SK-N-MC (cell line): ENCODE results near the gene DHPS.
"Not testable (repeated sequence)": the region's sequence is repeated elsewhere in the genome, so short reads cannot be mapped to it uniquely, and the experiment has no call there.

Experiments used
- EZH2 ChIP-seq: fragments of 200-600 bp; sonication (generic); IDR thresholded peaks from one replicate; pipeline ENCODE4 v1.6.1; 2017; ENCODE audit warnings: antibody characterized with exemption
- FOXP2 ChIP-seq: optimal IDR thresholded peaks from 2 replicates; pipeline ENCODE3; 2011; ENCODE audit warnings: mild to moderate bottlenecking, moderate library complexity; ENCODE audit not compliant: insufficient read depth; ENCODE audit errors: extremely low read length, control extremely low read depth
- POLR2AphosphoS5 ChIP-seq: IDR thresholded peaks from 2 replicates; pipeline ENCODE4 v1.6.1; 2012; ENCODE audit warnings: mild to moderate bottlenecking, low read depth, low read length, borderline replicate concordance

GRCh38 chr19:12697425-12697824 is 15.7 kb upstream of the DHPS start:
- TF ChIP-seq POLR2AphosphoS5, result 0 out of 2 replicates have a peak, but pooled peaks have one; percentile 24
- TF ChIP-seq EZH2, FOXP2: not testable (repeated sequence)
